NCI-H187 treated with DMSO at 0.1 percent for 48 hours (cell line): Measurements from ENCODE around the gene RNF19B.
"Not testable (repeated sequence)": the region's sequence is repeated elsewhere in the genome, so short reads cannot be mapped to it uniquely, and the experiment has no call there.

Experiments used
- DNase-seq: peaks from one replicate; lab custom pipeline; 2025; lab: John Stamatoyannopoulos, UW

Gene RNF19B

GRCh38 chr1:32928715-32929114 lies 35.9 kb downstream of the RNF19B start:
- no peak for DNase-seq

- DNase-seq = no peak
Observed at GRCh38 chr1:32928285-32928684, 36.3 kb downstream of the RNF19B start.

GRCh38 chr1:32927441-32927840 lies 37.2 kb downstream of the RNF19B start:
- DNase-seq = no peak

- DNase-seq = no peak
Observed at GRCh38 chr1:32926562-32926961, 38.0 kb downstream of the RNF19B start.

GRCh38 chr1:32925403-32926162 lies 39.0 kb downstream of the RNF19B start:
- no peak for DNase-seq

GRCh38 chr1:32924881-32925344 lies 39.7 kb downstream of the RNF19B start:
- DNase-seq = no peak

GRCh38 chr1:32920833-32921232 lies 43.8 kb downstream of the RNF19B start:
- DNase-seq = no peak

- DNase-seq = no peak
Observed at GRCh38 chr1:32919811-32920733, 44.5 kb downstream of the RNF19B start.

GRCh38 chr1:32918179-32918578 lies 46.4 kb downstream of the RNF19B start:
- no peak for DNase-seq

- no peak for DNase-seq
Observed at GRCh38 chr1:32917521-32917920, 47.1 kb downstream of the RNF19B start.

- DNase-seq = no peak
Observed at GRCh38 chr1:32915766-32916706, 48.6 kb downstream of the RNF19B start.

- no peak for DNase-seq
Observed at GRCh38 chr1:32910319-32910718, 54.3 kb downstream of the RNF19B start.

GRCh38 chr1:32907435-32907834 lies 57.2 kb downstream of the RNF19B start:
- no peak for DNase-seq

GRCh38 chr1:32906654-32907053 lies 58.0 kb downstream of the RNF19B start:
- DNase-seq = no peak

- DNase-seq = not testable (repeated sequence)
Observed at GRCh38 chr1:32905588-32905987, 59.0 kb downstream of the RNF19B start.

GRCh38 chr1:32904797-32905196 lies 59.8 kb downstream of the RNF19B start:
- no peak for DNase-seq

- no peak for DNase-seq
Observed at GRCh38 chr1:32903991-32904785, 60.4 kb downstream of the RNF19B start.

- DNase-seq = no peak
Observed at GRCh38 chr1:32902535-32902920, 62.1 kb downstream of the RNF19B start.

GRCh38 chr1:32901823-32902534 lies 62.6 kb downstream of the RNF19B start:
- DNase-seq = no peak
